DOHH2 (cell line): Measurements from ENCODE around the gene RAB3IL1.

Source experiments
- EZH2phosphoT487 ChIP-seq: fragments of 200-600 bp; sonication (generic); IDR thresholded peaks from 2 replicates; pipeline ENCODE4 v1.6.1; 2017; ENCODE audit warnings: borderline replicate concordance, mild to moderate bottlenecking, antibody characterized with exemption, low read length, moderate library complexity, mixed read lengths
- TF ChIP-seq, protein P1 (sequence below): fragments of 200-600 bp; sonication (generic); IDR thresholded peaks from one replicate; pipeline ENCODE4 v1.5.1; 2014; ENCODE audit warnings: antibody characterized with exemption, mild to moderate bottlenecking, low read depth, low read length; ENCODE audit not compliant: poor library complexity, severe bottlenecking

GRCh38 chr11:61864814-61865775, 52.3 kb downstream of the RAB3IL1 start:
- TF ChIP-seq EZH2phosphoT487: no peak
- TF ChIP-seq, protein P1, sequence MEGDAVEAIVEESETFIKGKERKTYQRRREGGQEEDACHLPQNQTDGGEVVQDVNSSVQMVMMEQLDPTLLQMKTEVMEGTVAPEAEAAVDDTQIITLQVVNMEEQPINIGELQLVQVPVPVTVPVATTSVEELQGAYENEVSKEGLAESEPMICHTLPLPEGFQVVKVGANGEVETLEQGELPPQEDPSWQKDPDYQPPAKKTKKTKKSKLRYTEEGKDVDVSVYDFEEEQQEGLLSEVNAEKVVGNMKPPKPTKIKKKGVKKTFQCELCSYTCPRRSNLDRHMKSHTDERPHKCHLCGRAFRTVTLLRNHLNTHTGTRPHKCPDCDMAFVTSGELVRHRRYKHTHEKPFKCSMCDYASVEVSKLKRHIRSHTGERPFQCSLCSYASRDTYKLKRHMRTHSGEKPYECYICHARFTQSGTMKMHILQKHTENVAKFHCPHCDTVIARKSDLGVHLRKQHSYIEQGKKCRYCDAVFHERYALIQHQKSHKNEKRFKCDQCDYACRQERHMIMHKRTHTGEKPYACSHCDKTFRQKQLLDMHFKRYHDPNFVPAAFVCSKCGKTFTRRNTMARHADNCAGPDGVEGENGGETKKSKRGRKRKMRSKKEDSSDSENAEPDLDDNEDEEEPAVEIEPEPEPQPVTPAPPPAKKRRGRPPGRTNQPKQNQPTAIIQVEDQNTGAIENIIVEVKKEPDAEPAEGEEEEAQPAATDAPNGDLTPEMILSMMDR: no peak
